Uterus (tissue), 4 donors: ENCODE data around the gene BEX4. TPM values are rescaled to one million over a fixed set of nuclear protein-coding genes. Genes with fewer than 3 reads are reported as not detected.

Experiments
- DNase-seq, 2 donors: peaks; one replicate each; pipeline ENCODE4 v3.0.0-alpha.2; 2019 to 2020
- H3K27ac ChIP-seq, 2 donors: fragments of 200-600 bp; sonication (generic); 1 replicate in 1 of 2; 2 replicates in 1 of 2; pipeline ENCODE4 v1.5.1; 2016 to 2018
- H3K27me3 ChIP-seq, 2 donors: fragments of 200-600 bp; sonication (generic); one replicate each; pipeline ENCODE4 v1.5.1; 2018 to 2019; ENCODE audit warnings: control low read depth in 1 of 2
- H3K36me3 ChIP-seq, 2 donors: fragments of 200-600 bp; sonication (generic); one replicate each; pipeline ENCODE4 v1.5.1; 2019; ENCODE audit warnings: control low read depth in 1 of 2
- H3K4me1 ChIP-seq, 2 donors: fragments of 200-600 bp; sonication (generic); one replicate each; pipeline ENCODE4 v1.5.1; 2018 to 2019; ENCODE audit warnings: control low read depth in 1 of 2
- H3K4me3 ChIP-seq, 2 donors: fragments of 200-600 bp; sonication (generic); 1 replicate in 1 of 2; 2 replicates in 1 of 2; pipeline ENCODE4 v1.5.1; 2018 to 2019; ENCODE audit warnings: mild to moderate bottlenecking in 1 of 2
- H3K9me3 ChIP-seq, 2 donors: fragments of 200-600 bp; sonication (generic); one replicate each; pipeline ENCODE4 v1.5.1; 2019; ENCODE audit warnings: control low read depth in 1 of 2
- POLR2A ChIP-seq, 2 donors: fragments of 450-650 bp; IDR thresholded peaks; one replicate each; pipeline ENCODE4 v1.6.1; 2016; ENCODE audit warnings: antibody characterized with exemption in 2 of 2, mild to moderate bottlenecking in 1 of 2, moderate library complexity in 1 of 2
- intact Hi-C: fragments of 100-400 bp; cut with DNase I; formaldehyde crosslinking; loops from one replicate; pipeline ENCODE4 v1.15.1; 2023; ENCODE audit warnings: low total_unique reads
- total RNA-seq, 4 donors: library from RNA; depleted of rRNA in 3 of 4; stranded (reverse); fragments of >200 nt in 3 of 4; gene quantifications; one replicate each; pipeline versions ENCODE4 v1.1.0 to v1.2.4, GENCODE V29; 2014 to 2023
- TF ChIP-seq, protein P1 (sequence below), 4 experiments: fragments of 200-600 bp in 2 of 4; fragments of 450-650 bp in 2 of 4; sonication (generic) in 2 of 4; IDR thresholded peaks; one replicate each; pipeline ENCODE4 v1.5.1; 2016 to 2019; ENCODE audit warnings: antibody characterized with exemption in 4 of 4, mild to moderate bottlenecking in 2 of 4, moderate library complexity in 1 of 4
- donor health status: DM: yes; HTN: yes; CAD: no.

The BEX4 gene
- total RNA-seq, 4 donors from 2014 or later = 34.4 to 80.4 (median 49.1) TPM

DNA sequence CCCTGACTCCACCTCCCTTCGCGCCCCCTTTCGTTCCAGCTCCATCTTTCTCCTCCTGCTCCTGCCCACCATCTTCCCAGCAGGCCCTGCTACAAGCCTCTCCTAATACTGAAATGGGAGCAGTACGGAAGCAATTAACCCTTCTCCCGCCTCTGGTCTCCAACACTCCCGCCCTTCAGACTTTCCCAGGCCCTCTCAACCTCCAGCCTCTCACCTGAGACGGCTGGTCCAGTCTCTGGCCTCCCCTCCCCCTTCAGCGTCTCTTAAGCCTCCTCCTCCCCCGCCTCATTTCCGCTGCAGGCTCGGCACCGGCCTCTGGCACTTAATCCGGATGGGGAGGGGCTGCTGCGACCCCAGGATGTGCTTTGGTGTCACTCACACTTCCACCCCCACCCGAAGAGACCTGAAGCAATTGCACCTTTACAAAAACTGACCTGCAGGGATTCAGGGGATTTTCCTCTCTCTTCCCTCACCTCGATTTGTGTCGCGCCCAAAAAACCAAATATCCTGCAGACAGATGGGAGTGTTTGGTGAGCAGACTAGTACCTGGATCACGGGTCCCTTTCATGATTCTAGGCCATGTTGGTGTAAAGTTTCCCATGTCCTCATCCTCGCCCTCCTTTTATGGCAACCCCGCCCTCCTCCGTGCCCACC, 39.4 kb downstream of the BEX4 start:
- Histone ChIP-seq H3K27me3 (no peaks in the 10 kb centered on the region), H3K9me3 (no peaks in the 10 kb centered on the region), H3K4me1 (no peaks in the 10 kb centered on the region), H3K4me3 (peak overlapping the region; percentile 41 to 56), H3K36me3 (no peaks in the 10 kb centered on the region), H3K27ac (peak overlapping the region; percentile 88)
- no peak for TF ChIP-seq POLR2A (IDR thresholded peaks at IDR 0.05)
- TF ChIP-seq, protein P1, sequence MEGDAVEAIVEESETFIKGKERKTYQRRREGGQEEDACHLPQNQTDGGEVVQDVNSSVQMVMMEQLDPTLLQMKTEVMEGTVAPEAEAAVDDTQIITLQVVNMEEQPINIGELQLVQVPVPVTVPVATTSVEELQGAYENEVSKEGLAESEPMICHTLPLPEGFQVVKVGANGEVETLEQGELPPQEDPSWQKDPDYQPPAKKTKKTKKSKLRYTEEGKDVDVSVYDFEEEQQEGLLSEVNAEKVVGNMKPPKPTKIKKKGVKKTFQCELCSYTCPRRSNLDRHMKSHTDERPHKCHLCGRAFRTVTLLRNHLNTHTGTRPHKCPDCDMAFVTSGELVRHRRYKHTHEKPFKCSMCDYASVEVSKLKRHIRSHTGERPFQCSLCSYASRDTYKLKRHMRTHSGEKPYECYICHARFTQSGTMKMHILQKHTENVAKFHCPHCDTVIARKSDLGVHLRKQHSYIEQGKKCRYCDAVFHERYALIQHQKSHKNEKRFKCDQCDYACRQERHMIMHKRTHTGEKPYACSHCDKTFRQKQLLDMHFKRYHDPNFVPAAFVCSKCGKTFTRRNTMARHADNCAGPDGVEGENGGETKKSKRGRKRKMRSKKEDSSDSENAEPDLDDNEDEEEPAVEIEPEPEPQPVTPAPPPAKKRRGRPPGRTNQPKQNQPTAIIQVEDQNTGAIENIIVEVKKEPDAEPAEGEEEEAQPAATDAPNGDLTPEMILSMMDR (IDR thresholded peaks at IDR 0.05) = no peak
- intact Hi-C loops = no loop called here
- peak; percentile 40 to 56 for DNase-seq

DNA sequence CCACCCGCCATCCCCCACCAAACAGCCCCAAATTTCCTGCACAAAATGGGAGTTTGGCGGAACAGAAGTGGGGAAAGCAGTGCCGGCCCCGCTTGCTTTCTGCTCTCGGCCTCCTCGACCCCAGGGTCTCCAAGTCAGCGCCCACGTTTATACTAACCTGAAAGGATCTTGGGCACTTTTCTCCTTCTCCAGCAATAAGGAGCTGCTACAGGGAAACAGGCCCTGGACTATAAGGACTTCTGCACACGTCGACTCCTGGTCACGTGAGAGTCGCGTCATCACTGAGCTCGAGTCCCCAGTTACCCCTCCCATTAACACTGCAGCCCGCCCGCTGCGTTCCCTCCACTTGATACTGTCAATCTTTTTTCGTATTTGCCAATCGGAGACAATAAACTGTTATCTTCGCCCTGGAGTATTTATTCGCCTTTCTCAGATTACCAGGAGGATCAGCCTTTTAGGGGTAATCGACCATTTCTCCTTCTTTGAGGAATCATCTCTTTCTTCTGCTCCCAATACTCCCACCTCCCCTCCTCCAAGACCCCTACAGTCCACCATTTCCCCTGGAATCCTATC, 40.1 kb downstream of the BEX4 start, which contains the start of gene TCEAL8:
Gene TCEAL8 (minus strand): TSS at position 235 of the 573 bp plus-strand sequence. CDS start 1,176 bp downstream, outside the sequence.
- intact Hi-C loops = no loop called here
- H3K27ac ChIP-seq = peak within 1 kb of the TSS; percentile 88
- H3K4me3 ChIP-seq = peak within 1 kb of the TSS; percentile 41 to 56
- DNase-seq = peak; percentile 75 to 87
- no peaks in the 10 kb centered on the region for H3K9me3 ChIP-seq
- no peaks in the 10 kb centered on the region for H3K27me3 ChIP-seq
- TF ChIP-seq, protein P1 (IDR thresholded peaks at IDR 0.05) = no peak
- peak; percentile 64 to 78 for TF ChIP-seq POLR2A (IDR thresholded peaks at IDR 0.05)
- H3K4me1 ChIP-seq = no peaks in the 10 kb centered on the region
- no peaks in the 10 kb centered on the region for H3K36me3 ChIP-seq

DNA sequence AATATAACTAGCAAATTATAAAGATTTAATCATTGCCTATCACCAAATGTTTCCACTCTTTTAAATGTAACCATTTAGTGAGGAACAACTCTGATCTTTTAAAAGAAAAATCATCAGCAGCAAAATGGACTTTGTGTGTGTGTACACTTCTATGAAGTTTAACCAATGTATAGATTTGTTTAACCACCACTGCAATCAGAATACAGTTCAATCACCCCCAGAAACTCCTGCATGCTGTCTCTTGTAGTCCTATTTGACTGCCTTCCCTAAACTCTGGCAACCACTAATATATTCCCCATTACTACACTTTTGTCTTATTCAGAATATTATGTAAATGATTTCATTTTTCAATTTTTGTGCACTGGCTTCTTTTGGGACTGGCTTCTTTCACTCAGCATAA, 41.7 kb downstream of the BEX4 start:
- H3K4me1 ChIP-seq = no peaks in the 10 kb centered on the region
- H3K27me3 ChIP-seq = peaks cover 0 to 5% of the 10 kb centered on the region in 2 donors
- no peak for DNase-seq
- TF ChIP-seq, protein P1 (IDR thresholded peaks at IDR 0.05) = no peak
- no peak for TF ChIP-seq POLR2A (IDR thresholded peaks at IDR 0.05)
- H3K9me3 ChIP-seq = no peaks in the 10 kb centered on the region
- intact Hi-C loops = no loop called here
- no peaks in the 10 kb centered on the region for H3K36me3 ChIP-seq
- H3K4me3 ChIP-seq = no peak overlapping the region
- no peak overlapping the region for H3K27ac ChIP-seq

DNA sequence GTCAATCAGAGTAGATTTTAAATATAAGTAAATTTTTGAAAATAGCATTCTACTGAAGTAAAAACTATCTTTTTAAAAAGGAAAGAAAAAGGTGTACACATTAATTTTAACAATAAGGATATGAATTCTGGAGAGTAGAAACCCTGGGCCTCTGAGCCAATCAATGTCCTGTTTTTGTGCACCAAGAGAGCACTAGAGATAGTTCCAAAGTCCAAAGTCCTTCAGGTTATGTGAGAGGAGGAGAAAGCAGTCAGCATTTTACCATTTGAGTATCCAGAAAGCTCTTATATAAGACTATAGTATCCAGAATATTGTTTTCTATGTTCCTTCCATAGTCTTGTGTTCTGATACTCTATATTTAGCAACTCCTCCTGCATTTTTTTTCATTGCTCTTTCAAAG, 43.4 kb downstream of the BEX4 start:
- H3K9me3 ChIP-seq = no peaks in the 10 kb centered on the region
- intact Hi-C loops = no loop called here
- H3K36me3 ChIP-seq = no peaks in the 10 kb centered on the region
- H3K27me3 ChIP-seq = peaks cover 0 to 8% of the 10 kb centered on the region in 2 donors
- H3K4me1 ChIP-seq = no peaks in the 10 kb centered on the region
- DNase-seq = no peak
- H3K27ac ChIP-seq = no peak overlapping the region
- no peak for TF ChIP-seq POLR2A (IDR thresholded peaks at IDR 0.05)
- TF ChIP-seq, protein P1 (IDR thresholded peaks at IDR 0.05) = no peak
- H3K4me3 ChIP-seq = no peak overlapping the region

Other genes with a start within 250 kb of the BEX4 start
- 10 to 100 TPM in 1 of 4 donors, 1 to 10 TPM in 2, not detected in 1; 3.6 to 12.1 (median 8.9) TPM for gene BEX1, start 150.9 kb upstream of the BEX4 start, total RNA-seq
- under 1 TPM in 2 of 4 donors, not detected in 2; 0.35 to 0.67 TPM for gene NXF3, start 122.0 kb upstream of the BEX4 start, total RNA-seq
- gene TCEAL8, start 40.0 kb downstream of the BEX4 start, total RNA-seq = 100 to 1,000 TPM in 3 of 4 donors, 10 to 100 TPM in 1; 56.1 to 181 (median 128) TPM
- 1 to 10 TPM in 2 of 4 donors, not detected in 2; 5.4 to 6.5 TPM for gene TCEAL5, start 61.6 kb downstream of the BEX4 start, total RNA-seq
- 10 to 100 TPM in 2 of 4 donors, 1 to 10 TPM in 1, not detected in 1; 1.5 to 35.6 (median 15.5) TPM for gene BEX2, start 95.9 kb downstream of the BEX4 start, total RNA-seq
- 10 to 100 TPM; 23.6 to 90.0 (median 60.4) TPM for gene TCEAL7, start 115.1 kb downstream of the BEX4 start, total RNA-seq
- 10 to 100 TPM; 26.1 to 95.6 (median 52.6) TPM for gene TCEAL9, start 141.4 kb downstream of the BEX4 start, total RNA-seq
- gene BEX3, start 161.4 kb downstream of the BEX4 start, total RNA-seq = 100 to 1,000 TPM; 101 to 224 (median 179) TPM